ENCODE measurements around the gene APEH. TPM values are rescaled to one million over a fixed set of nuclear protein-coding genes. Genes with fewer than 3 reads are reported as not detected.

Gene APEH
- total and polyA plus RNA-seq, 9 of the 15 experiments (the other 6 are each of a cell fraction or from before 2014, with no cell fraction given) = 70.9 to 177 (median 117) TPM

GRCh38 chr3:49723296-49723627 lies 49.1 kb downstream of the APEH start (continued):
- TF ChIP-seq ZBTB40 (IDR thresholded peaks at IDR 0.05) (no peak), ZBTB40 (CRISPR knock-in tag; IDR thresholded peaks at IDR 0.05) (no peak), KAT2B (IDR thresholded peaks at IDR 0.05; ENCODE audit: low read depth, low read length) (no peak), MGA (IDR thresholded peaks at IDR 0.05) (peak; percentile 21; the same call in 1 of the 2 replicates)
